Umbilical cord (tissue), 2 donors: Measurements from ENCODE around the gene TYROBP. TPM values are rescaled to one million over a fixed set of nuclear protein-coding genes. Genes with fewer than 3 reads are reported as not detected.
"Not testable (repeated sequence)": the region's sequence is repeated elsewhere in the genome, so short reads cannot be mapped to it uniquely, and the experiment has no call there.

Source experiments
- DNase-seq: peaks from one replicate; pipeline ENCODE4 v3.0.0-alpha.2; 2015; ENCODE audit warnings: low spot score
- total RNA-seq: library from RNA; depleted of rRNA; stranded (reverse); fragments of >200 nt; gene quantifications from one replicate; pipeline ENCODE4 v1.2.3, GENCODE V29; 2014; ENCODE audit warnings: low replicate concordance; ENCODE audit not compliant: insufficient read depth

TYROBP gene
- total RNA-seq, 1 donor from 2014 or later, result 28.4 TPM

GRCh38 chr19:35932291-35932936 lies 24.3 kb upstream of the TYROBP start:
- no peak for DNase-seq

DNA sequence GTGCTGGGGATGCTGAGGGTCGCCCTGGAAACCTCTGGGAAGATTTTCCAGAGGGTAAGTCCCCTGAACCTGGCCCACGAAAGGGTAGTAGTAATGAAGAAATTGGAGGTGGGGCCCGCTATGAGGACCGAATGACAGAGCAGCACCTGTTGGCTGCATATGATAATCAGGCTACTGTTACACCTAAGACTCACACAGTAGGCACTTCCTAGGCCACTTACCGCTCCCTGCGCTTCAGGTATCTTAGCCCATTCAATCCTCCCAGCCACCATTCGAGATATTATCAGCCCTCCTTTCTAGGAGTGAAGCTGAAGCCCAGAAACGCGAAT lies 23.7 kb upstream of the TYROBP start:
- DNase-seq, result no peak

DNA sequence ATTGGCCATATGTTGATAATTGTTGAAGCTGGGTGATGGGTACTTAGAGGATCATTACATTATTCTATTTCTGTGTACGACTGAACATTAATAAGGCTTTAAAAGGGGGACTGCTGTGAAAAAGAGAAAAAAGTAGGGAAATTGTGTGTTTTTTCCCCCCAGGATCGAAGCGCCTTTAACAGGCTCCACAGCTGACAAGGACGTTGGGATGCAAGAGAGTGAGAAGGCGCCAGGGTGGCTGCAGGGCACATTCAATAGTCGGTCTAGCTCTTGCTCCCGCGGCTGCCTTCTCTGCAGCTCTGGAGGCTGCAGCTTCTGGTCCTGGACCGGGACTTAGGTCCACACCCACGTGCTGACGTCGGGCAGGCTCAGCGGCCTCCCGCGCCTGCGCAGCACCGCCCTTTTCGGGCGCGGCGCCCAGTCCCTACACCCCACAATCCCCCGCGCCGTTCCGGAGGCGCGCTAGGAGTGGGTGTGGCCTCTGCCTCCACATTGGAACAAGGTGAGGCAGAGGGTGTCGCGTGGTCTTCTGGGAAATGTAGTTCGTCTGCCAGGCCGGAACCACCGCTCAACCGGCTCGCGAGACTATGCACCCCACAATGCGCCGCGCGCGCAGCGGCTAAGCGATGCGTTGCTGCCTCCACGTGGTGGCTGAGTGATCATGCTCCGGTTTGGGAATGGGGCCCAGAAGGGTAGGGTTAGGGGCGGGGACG lies 23.2 kb upstream of the TYROBP start:
- DNase-seq, result peak; percentile 100

DNA sequence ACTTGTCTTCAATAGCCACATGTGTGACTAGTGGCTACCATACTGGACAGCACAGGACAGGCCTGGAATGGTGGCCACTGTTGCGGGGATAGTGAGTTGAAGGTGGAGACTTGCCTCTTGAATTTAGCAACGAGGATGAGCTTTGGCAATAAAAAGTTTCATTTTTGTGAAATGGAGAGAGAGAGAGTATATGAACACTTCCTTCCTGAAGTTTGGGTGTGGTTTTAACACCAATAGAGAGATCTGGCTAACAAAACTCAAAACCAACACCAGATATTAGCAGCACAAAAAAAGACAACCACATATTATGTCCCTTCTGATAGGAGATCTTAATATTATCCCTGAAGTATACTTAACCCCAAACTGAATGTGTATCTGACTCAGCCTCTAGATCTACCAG lies 21.8 kb upstream of the TYROBP start:
- DNase-seq, result no peak

DNA sequence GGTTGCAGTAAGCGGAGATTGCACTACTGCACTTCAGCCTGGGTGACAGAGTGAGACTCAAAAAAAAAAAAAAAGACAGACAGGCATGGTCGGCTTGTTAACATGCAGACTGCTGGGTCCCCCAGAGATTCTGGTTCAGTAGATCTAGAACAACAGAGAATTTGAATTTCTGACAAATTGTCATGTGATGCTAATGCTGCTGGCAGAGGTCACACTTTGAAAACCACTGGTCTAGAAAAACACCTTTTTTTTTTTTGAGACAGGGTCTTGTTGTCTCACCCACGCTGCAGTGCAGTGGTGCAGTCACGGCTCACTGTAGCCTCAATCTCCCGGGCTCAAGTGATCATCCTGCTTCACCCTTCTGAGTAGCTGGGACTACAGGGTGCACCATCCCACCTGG lies 20.4 kb upstream of the TYROBP start:
- no peak for DNase-seq

- no peak for DNase-seq
Observed at GRCh38 chr19:35925501-35925900, 17.4 kb upstream of the TYROBP start.

DNA sequence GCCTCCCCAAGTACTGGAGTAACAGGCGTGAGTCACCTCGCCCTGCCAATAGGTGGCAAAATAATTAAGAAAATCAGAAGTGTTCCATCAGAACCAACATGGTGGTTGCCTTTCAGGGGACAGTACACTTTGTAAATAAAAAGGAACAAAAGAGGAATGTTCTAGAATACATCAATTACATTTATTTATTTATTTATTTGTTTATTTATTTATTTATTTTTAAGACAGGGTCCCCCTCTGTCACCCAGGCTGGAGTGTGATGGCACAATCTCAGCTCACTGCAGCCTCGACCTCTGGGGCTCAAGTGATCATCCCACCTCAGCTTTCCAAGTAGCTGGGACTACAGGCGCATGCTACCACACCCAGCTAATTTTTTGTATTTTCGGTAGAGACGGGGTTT lies 12.9 kb upstream of the TYROBP start:
- DNase-seq, result no peak

DNA sequence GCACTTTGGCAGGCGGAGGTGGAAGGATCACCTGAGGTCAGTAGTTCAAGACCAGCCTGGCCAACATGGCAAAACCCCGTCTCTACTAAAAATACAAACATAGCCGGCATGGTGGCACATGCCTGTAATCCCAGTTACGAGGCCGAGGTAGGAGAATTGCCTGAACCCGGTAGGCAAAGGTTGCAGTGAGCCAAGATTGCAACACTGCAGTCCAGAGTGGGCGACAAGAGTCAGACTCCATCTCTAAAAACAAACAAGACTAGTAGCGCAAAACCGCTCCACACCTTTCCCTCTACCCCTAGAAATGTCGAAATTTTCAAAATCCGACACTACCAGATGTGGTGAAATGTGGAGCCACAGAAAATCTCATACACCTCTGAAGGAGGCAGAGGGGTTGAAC lies 11.2 kb upstream of the TYROBP start:
- no peak for DNase-seq

DNA sequence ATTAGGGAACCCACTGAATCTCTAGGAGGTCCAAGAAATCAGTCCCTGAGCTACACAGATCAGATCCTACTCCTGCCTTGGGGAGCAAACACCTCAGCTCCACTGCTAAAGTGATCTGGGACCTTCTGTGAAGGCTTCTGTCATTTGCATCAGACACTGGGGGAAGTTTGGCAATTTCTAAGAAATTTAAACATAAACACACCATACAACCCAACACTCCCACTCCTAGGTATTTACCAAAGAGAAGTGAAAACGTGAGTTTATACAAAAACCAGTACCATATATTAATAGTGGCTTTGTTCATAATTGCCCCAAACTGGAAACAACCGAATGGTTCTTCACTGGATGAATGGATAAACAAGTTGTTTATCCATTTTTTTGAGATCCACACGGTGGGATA lies 7.3 kb upstream of the TYROBP start:
- no peak for DNase-seq

DNA sequence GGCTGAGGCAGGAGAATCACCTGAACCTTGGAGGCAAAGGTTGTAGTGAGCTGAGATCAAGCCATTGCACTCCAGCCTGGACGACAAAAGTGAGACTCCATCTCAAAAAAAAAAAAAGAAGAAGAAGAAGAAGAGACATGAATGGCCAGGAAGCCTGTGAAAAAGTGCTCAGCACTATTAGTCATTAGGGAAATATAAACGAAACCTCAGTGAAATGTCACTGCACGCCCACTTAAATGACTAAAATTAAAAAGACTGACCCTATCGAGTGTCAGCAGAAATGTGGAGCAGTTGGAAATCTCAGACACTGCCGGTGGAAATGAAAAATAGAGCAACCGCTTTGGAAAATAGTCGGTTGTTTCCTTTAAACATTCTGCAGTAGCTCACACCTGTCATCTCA lies 5.5 kb upstream of the TYROBP start:
- DNase-seq, result no peak

DNA sequence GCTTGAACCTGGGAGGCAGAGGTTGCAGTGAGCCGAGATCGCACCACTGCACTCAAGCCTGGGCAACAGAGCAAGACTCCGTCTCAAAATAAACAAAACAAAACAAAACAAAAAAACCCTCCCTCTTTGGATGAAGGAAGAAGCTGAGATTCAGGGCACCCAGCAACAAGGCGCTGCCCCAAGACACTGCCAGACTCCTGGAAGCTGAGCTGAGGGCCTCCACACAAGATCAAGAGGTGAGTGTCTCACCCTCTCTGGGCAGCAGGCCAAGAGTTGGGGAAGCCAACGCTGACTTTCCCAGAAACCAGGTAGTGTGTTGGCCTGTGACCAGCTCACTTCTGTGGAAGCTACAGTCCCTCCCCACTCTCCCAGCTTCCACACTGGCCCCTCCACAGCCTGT lies 3.7 kb upstream of the TYROBP start:
- DNase-seq, result no peak

DNA sequence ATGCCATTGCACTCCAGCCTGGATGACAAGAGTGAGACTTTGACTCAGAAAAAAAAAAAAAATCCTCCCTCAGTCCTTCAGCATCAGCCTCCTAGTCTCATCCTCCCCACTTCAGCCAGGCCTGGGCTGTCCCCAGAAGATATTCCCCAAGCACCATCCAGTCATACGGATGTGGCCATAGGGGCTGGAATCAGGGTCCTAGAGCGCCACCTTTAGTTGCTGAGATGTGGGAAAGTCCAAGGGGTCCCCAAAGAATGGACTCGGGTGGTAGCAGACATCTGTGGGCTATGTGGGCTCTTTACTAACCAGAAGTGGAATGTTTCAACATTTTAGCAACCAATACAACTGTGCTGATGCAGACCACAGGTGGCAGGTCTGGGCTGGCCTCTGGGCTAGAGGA lies 3.1 kb upstream of the TYROBP start:
- DNase-seq, result no peak

GRCh38 chr19:35910355-35910754 lies 2.3 kb upstream of the TYROBP start:
- not testable (repeated sequence) for DNase-seq

- DNase-seq, result no peak
Observed at GRCh38 chr19:35909684-35910035, 1.6 kb upstream of the TYROBP start.

- DNase-seq, result peak; percentile 63
Observed at GRCh38 chr19:35908973-35909683, 1.0 kb upstream of the TYROBP start.

DNA sequence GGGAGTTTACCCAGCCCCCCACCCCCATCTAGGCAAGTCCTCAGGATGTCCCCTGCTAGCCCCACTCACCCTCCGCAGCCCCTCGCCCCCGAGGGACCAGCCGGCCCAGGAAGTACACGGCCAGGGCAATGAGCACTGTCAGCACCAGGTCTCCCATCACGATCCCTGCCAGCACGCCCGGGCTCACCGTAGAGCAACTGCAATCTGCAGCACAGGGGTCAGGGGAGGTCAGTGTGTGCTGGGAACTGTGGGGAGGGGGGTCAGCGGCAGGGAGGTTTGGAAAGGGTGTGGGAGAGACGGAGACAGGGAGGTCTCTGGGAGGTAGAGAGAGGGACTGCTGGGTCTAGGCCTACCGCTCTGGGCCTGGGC lies 734 bp downstream of the TYROBP start:
- DNase-seq, result no peak

GRCh38 chr19:35905178-35905727 lies 2.8 kb downstream of the TYROBP start:
- peak; percentile 31 for DNase-seq

- DNase-seq, result no peak
Observed at GRCh38 chr19:35904311-35905068, 3.6 kb downstream of the TYROBP start.

DNA sequence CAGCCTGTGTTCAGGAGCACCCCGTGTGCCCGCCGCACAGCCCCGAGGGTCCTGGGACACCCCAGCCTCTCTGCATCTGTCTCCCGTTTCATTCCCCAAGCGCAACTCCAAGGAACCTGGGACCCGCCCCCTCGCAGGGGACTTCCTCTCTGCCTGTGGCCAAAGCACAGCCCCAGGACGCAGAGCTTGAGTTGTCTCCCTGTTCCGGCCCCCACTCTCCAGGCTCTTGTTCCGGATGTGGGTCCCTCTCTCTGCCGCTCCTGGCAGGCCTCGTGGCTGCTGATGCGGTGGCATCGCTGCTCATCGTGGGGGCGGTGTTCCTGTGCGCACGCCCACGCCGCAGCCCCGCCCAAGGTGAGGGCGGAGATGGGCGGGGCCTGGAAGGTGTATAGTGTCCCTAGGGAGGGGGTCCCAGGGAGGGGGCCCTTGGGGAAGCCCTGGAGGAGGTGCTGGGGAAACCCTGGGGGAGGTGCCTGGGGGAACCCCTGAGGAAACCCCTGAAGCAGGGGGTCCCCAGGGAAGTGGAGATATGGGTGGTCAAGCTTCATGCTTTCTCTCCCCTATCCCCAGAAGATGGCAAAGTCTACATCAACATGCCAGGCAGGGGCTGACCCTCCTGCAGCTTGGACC lies 4.4 kb downstream of the TYROBP start:
- peak; percentile 79 for DNase-seq

- no peak for DNase-seq
Observed at GRCh38 chr19:35902870-35903475, 5.1 kb downstream of the TYROBP start.
